Gastrocnemius medialis (tissue), 4 donors: Measurements from ENCODE around the gene JSRP1. TPM values are rescaled to one million over a fixed set of nuclear protein-coding genes. Genes with fewer than 3 reads are reported as not detected.

Experiments used
- ATAC-seq, 2 donors: fragments of 150-250 bp; one replicate each; pipeline ENCODE4 v1.9.1; 2016
- DNase-seq, 2 donors: peaks; one replicate each; pipeline ENCODE4 v3.0.0-alpha.2; 2019
- H3K27ac ChIP-seq, 4 donors: fragments of 200-600 bp; sonication (generic); 1 replicate in 1 of 4; 2 replicates in 3 of 4; pipeline ENCODE4 v1.5.1; 2016 to 2018; ENCODE audit warnings: mild to moderate bottlenecking in 2 of 4, moderate library complexity in 1 of 4
- H3K27me3 ChIP-seq, 3 donors: fragments of 200-600 bp; sonication (generic) in 2 of 3; 1 replicate in 1 of 3; 2 replicates in 2 of 3; pipeline versions ENCODE4 v1.5.1 to v1.6.0; 2016 to 2019; ENCODE audit warnings: mild to moderate bottlenecking in 1 of 3, moderate library complexity in 1 of 3
- H3K36me3 ChIP-seq, 2 donors: fragments of 200-600 bp; sonication (generic) in 1 of 2; one replicate each; pipeline ENCODE4 v1.5.1; 2017 to 2018
- H3K4me1 ChIP-seq, 2 donors: fragments of 200-600 bp; sonication (generic) in 1 of 2; one replicate each; pipeline ENCODE4 v1.5.1; 2016 to 2017; ENCODE audit warnings: mild to moderate bottlenecking in 2 of 2
- H3K4me3 ChIP-seq, 4 donors: fragments of 200-600 bp; sonication (generic) in 3 of 4; 1 replicate in 1 of 4; 2 replicates in 3 of 4; pipeline ENCODE4 v1.5.1; 2016 to 2019; ENCODE audit warnings: mild to moderate bottlenecking in 2 of 4
- H3K9me3 ChIP-seq, 3 donors: fragments of 200-600 bp; sonication (generic) in 2 of 3; 1 replicate in 1 of 3; 2 replicates in 2 of 3; pipeline ENCODE4 v1.5.1; 2016 to 2019
- POLR2A ChIP-seq, 2 donors: fragments of 450-650 bp; IDR thresholded peaks; one replicate each; pipeline ENCODE4 v1.6.1; 2017; ENCODE audit warnings: antibody characterized with exemption in 2 of 2, mild to moderate bottlenecking in 2 of 2, moderate library complexity in 2 of 2
- in situ Hi-C, 4 donors: fragments of 200-750 bp; cut with MboI; loops; one replicate each; pipeline versions ENCODE4 v1.15.0 to v1.8.0; 2017; ENCODE audit warnings: low sequenced_read_pairs in 4 of 4
- intact Hi-C: fragments of 100-400 bp; cut with DNase I; formaldehyde crosslinking; loops from one replicate; pipeline ENCODE4 v1.15.1; 2023; ENCODE audit warnings: low total_unique reads
- total RNA-seq, 4 donors: library from RNA; depleted of rRNA; stranded (reverse); fragments of >200 nt; gene quantifications; one replicate each; pipeline versions ENCODE4 v1.1.0 to v1.2.3, GENCODE V29; 2016
- TF ChIP-seq, protein P1 (sequence below), 5 experiments: fragments of 450-650 bp in 3 of 5; fragments of 200-600 bp in 2 of 5; sonication (generic) in 2 of 5; IDR thresholded peaks in 4 of 5; conservative IDR thresholded peaks in 1 of 5; 1 replicate in 4 of 5; 2 replicates in 1 of 5; pipeline ENCODE4 v1.5.1; 2016 to 2019; ENCODE audit warnings: antibody characterized with exemption in 5 of 5, mild to moderate bottlenecking in 3 of 5, moderate library complexity in 3 of 5

Gene JSRP1
- total RNA-seq, 4 donors from 2014 or later = 152 to 383 (median 303) TPM

DNA sequence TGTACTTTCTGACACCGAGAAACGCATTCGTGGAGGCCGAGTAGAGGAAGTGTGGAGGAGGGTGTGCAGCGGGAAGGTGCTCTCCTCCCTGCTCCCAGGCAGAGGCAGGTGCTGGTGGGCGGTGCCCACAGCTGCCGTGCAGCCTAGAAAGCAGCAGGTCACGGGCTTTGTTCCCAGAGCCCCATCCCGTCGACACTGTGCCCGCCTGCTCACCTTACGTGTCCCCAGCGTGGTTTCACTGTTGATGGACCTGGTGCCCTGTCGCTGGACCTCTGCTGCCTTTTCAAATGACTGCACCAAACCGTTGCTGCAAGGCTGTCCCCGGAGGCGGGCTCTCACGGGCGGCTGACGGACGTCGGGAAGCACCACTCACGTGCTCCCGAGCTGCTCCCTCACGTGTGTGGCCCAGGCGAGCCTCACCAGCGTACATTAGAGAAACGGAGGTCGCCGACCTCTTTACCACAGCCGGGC lies 40.9 kb downstream of the JSRP1 start:
- Histone ChIP-seq H3K27me3 (no peaks in the 10 kb centered on the region), H3K36me3 (peaks cover 0 to 85% of the 10 kb centered on the region in 2 donors), H3K9me3 (no peaks in the 10 kb centered on the region), H3K27ac (no peak overlapping the region), H3K4me1 (no peaks in the 10 kb centered on the region), H3K4me3 (no peak overlapping the region)
- ATAC-seq = no peak
- in situ Hi-C loops (no loop called here), intact Hi-C loops (no loop called here)
- no peak for TF ChIP-seq POLR2A (IDR thresholded peaks at IDR 0.05)
- TF ChIP-seq, protein P1, sequence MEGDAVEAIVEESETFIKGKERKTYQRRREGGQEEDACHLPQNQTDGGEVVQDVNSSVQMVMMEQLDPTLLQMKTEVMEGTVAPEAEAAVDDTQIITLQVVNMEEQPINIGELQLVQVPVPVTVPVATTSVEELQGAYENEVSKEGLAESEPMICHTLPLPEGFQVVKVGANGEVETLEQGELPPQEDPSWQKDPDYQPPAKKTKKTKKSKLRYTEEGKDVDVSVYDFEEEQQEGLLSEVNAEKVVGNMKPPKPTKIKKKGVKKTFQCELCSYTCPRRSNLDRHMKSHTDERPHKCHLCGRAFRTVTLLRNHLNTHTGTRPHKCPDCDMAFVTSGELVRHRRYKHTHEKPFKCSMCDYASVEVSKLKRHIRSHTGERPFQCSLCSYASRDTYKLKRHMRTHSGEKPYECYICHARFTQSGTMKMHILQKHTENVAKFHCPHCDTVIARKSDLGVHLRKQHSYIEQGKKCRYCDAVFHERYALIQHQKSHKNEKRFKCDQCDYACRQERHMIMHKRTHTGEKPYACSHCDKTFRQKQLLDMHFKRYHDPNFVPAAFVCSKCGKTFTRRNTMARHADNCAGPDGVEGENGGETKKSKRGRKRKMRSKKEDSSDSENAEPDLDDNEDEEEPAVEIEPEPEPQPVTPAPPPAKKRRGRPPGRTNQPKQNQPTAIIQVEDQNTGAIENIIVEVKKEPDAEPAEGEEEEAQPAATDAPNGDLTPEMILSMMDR (IDR thresholded peaks at IDR 0.05 in 4 of 5, conservative IDR thresholded peaks at IDR 0.05 in 1 of 5) = no peak
- DNase-seq = no peak

- TF ChIP-seq, protein P1 (IDR thresholded peaks at IDR 0.05 in 4 of 5, conservative IDR thresholded peaks at IDR 0.05 in 1 of 5) = no peak
- TF ChIP-seq POLR2A (IDR thresholded peaks at IDR 0.05) = no peak
- no peak overlapping the region for H3K4me3 ChIP-seq
- no peak for ATAC-seq
- H3K4me1 ChIP-seq = no peaks in the 10 kb centered on the region
- no peaks in the 10 kb centered on the region for H3K9me3 ChIP-seq
- H3K27me3 ChIP-seq = no peaks in the 10 kb centered on the region
- in situ Hi-C loops = no loop called here
- peaks cover 0 to 89% of the 10 kb centered on the region in 2 donors for H3K36me3 ChIP-seq
- peak overlapping the region in 2 of 4 donors; percentile 16 to 24 for H3K27ac ChIP-seq
- intact Hi-C loops = no loop called here
- DNase-seq = no peak
These were observed 42.0 kb downstream of the JSRP1 start for GRCh38 chr19:2214251-2214650.

DNA sequence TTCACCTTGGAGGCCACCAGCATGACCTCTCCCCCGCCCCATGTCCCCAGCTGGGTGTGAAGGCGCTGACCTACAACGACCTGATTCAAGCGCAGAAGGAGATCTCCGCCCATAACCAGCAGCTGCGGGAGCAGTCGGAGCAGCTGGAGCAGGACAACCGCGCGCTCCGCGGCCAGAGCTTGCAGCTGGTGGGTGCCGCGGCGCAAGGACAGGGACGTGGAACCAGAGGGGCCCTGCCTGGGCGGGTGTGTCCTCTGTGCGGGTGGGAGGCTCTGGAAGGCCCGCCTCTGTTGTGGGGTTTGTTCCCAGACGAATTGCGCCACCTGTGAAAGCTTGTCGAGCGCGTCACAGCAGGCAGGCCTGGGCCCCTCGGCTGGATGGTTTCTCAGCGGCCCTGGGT lies 42.4 kb downstream of the JSRP1 start:
- intact Hi-C loops (no loop called here), in situ Hi-C loops (no loop called here)
- H3K9me3 ChIP-seq = no peaks in the 10 kb centered on the region
- no peaks in the 10 kb centered on the region for H3K4me1 ChIP-seq
- no peak for TF ChIP-seq POLR2A (IDR thresholded peaks at IDR 0.05)
- TF ChIP-seq, protein P1 (IDR thresholded peaks at IDR 0.05 in 4 of 5, conservative IDR thresholded peaks at IDR 0.05 in 1 of 5) = no peak
- ATAC-seq (peak in 1 of 2 donors; percentile 38), DNase-seq (peak in 1 of 2 donors; percentile 59)
- H3K36me3 ChIP-seq = peaks cover 0 to 85% of the 10 kb centered on the region in 2 donors
- no peaks in the 10 kb centered on the region for H3K27me3 ChIP-seq
- peak overlapping the region in 1 of 4 donors; percentile 16 for H3K27ac ChIP-seq
- H3K4me3 ChIP-seq = no peak overlapping the region

DNA sequence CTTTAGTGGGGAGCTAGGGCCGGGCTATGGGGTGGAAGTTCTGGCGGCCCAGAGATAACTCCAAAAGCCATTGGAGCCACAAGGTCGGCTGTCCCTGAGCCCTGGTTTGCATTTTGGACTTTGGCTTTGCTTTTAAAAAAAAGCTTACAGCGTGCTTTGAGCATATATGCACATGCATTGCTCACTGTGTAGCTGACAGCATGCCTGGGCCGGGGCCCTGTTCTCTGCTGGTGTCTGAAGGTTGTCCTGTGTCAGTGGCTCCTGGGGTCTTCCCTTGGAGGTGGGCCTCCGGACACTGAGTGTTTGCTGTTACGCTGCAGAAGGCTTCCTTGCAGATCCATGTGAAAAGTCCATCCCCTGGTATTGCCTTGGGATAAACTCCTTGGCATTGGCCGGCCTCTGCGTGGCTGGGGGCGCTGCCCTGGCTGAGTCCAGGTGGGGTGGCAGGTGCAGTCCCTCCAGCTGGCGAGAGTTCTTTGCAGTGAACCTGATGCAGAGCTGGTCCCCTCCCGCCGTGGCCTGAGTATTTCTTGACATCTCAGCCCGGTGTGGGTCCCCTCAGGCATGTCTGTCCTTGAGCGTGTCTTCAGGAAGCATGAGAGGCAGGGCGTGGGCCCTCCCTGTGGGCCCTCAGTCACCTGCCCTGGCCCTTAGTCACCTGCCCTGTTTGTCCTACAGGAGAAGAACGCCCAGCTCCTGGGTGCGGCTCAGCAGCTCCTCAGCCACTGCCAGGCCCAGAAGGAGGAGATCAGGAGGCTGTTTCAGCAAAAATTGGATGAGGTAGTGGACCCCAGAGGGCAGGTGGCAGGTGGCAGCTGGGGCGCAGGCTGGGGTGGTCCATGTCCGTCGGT lies 43.1 kb downstream of the JSRP1 start:
- in situ Hi-C loops = no loop called here
- H3K36me3 ChIP-seq = peaks cover 0 to 82% of the 10 kb centered on the region in 2 donors
- intact Hi-C loops = no loop called here

More for the DNA sequence above, 43.1 kb downstream of the JSRP1 start:
- TF ChIP-seq, protein P1 (IDR thresholded peaks at IDR 0.05 in 4 of 5, conservative IDR thresholded peaks at IDR 0.05 in 1 of 5) = no peak
- no peak for TF ChIP-seq POLR2A (IDR thresholded peaks at IDR 0.05)
- H3K9me3 ChIP-seq = no peaks in the 10 kb centered on the region
- H3K27ac ChIP-seq = no peak overlapping the region
- H3K4me3 ChIP-seq = no peak overlapping the region
- DNase-seq (no peak), ATAC-seq (no peak)
- no peaks in the 10 kb centered on the region for H3K27me3 ChIP-seq
- no peaks in the 10 kb centered on the region for H3K4me1 ChIP-seq
